Right renal pelvis (tissue), 4 donors: Measurements from ENCODE around the gene CHD2. TPM values are rescaled to one million over a fixed set of nuclear protein-coding genes. Genes with fewer than 3 reads are reported as not detected.
A peak's percentile ranks its signal among the peaks of the same experiment; 100 is the strongest.
"Not testable (repeated sequence)": the region's sequence is repeated elsewhere in the genome, so short reads cannot be mapped to it uniquely, and the experiment has no call there.

Source experiments
- DNase-seq, 4 donors: peaks; one replicate each; pipeline ENCODE4 v3.0.0-alpha.2; 2013; ENCODE audit warnings: low read depth in 4 of 4, low spot score in 3 of 4, missing footprints in 1 of 4
- polyA plus RNA-seq, 4 donors: library from polyadenylated mRNA; unstranded; fragments of 120-200 nt; gene quantifications; one replicate each; pipeline ENCODE4 v1.2.1, GENCODE V29; 2013; ENCODE audit not compliant: insufficient read length in 4 of 4

CHD2 gene
- polyA plus RNA-seq, 4 donors = 110 to 120 (median 113) TPM

- no peak for DNase-seq
These were observed 4.8 kb downstream of the CHD2 start for GRCh38 chr15:92904722-92905571.

GRCh38 chr15:92906020-92906419 lies 5.9 kb downstream of the CHD2 start:
- DNase-seq = no peak

GRCh38 chr15:92906563-92907081 lies 6.5 kb downstream of the CHD2 start:
- no peak for DNase-seq

GRCh38 chr15:92907229-92907628 lies 7.1 kb downstream of the CHD2 start:
- DNase-seq = no peak

GRCh38 chr15:92907896-92908712 lies 8.0 kb downstream of the CHD2 start:
- no peak for DNase-seq

- no peak for DNase-seq
These were observed 8.6 kb downstream of the CHD2 start for GRCh38 chr15:92908713-92909057.

- no peak for DNase-seq
These were observed 9.1 kb downstream of the CHD2 start for GRCh38 chr15:92909136-92909781.

- DNase-seq = no peak
These were observed 10.3 kb downstream of the CHD2 start for GRCh38 chr15:92910451-92910850.

- DNase-seq = no peak
These were observed 14.0 kb downstream of the CHD2 start for GRCh38 chr15:92914103-92914499.

- no peak for DNase-seq
These were observed 14.7 kb downstream of the CHD2 start for GRCh38 chr15:92914768-92915221.

- no peak for DNase-seq
These were observed 15.8 kb downstream of the CHD2 start for GRCh38 chr15:92915766-92916435.

GRCh38 chr15:92917598-92918407 lies 17.7 kb downstream of the CHD2 start:
- DNase-seq = peak; percentile 93 to 96 (median 96)

GRCh38 chr15:92918881-92919280 lies 18.8 kb downstream of the CHD2 start:
- not testable (repeated sequence) for DNase-seq

GRCh38 chr15:92920595-92921161 lies 20.6 kb downstream of the CHD2 start:
- no peak for DNase-seq

- DNase-seq = no peak
These were observed 21.3 kb downstream of the CHD2 start for GRCh38 chr15:92921215-92922131.

- DNase-seq = no peak
These were observed 22.4 kb downstream of the CHD2 start for GRCh38 chr15:92922418-92923002.

- DNase-seq = no peak
These were observed 24.1 kb downstream of the CHD2 start for GRCh38 chr15:92924216-92924615.

GRCh38 chr15:92925454-92925853 lies 25.3 kb downstream of the CHD2 start:
- DNase-seq = no peak
